Measurements from ENCODE around the gene MCTP2.

- TF ChIP-seq NFYB (CRISPR knock-in tag; conservative IDR thresholded peaks at IDR 0.05; ENCODE audit: low read depth) (no peak), JUN (CRISPR knock-in tag; IDR thresholded peaks at IDR 0.05) (no peak), NR3C1 (CRISPR knock-in tag; conservative IDR thresholded peaks at IDR 0.05; ENCODE audit: low read depth) (no peak), MAX (CRISPR knock-in tag; IDR thresholded peaks at IDR 0.05) (no peak), SP1 (CRISPR knock-in tag; conservative IDR thresholded peaks at IDR 0.05) (no peak), SMAD3 (CRISPR knock-in tag; IDR thresholded peaks at IDR 0.05; ENCODE audit: borderline replicate concordance) (no peak), NFATC4 (CRISPR knock-in tag; IDR thresholded peaks at IDR 0.05) (no peak), FOXP1 (CRISPR knock-in tag; IDR thresholded peaks at IDR 0.05; ENCODE audit: borderline replicate concordance) (no peak), FOXJ3 (CRISPR knock-in tag; IDR thresholded peaks at IDR 0.05; ENCODE audit: borderline replicate concordance) (no peak), ZNF121 (CRISPR knock-in tag; IDR thresholded peaks at IDR 0.05) (no peak)
- TF ChIP-seq, protein P1, sequence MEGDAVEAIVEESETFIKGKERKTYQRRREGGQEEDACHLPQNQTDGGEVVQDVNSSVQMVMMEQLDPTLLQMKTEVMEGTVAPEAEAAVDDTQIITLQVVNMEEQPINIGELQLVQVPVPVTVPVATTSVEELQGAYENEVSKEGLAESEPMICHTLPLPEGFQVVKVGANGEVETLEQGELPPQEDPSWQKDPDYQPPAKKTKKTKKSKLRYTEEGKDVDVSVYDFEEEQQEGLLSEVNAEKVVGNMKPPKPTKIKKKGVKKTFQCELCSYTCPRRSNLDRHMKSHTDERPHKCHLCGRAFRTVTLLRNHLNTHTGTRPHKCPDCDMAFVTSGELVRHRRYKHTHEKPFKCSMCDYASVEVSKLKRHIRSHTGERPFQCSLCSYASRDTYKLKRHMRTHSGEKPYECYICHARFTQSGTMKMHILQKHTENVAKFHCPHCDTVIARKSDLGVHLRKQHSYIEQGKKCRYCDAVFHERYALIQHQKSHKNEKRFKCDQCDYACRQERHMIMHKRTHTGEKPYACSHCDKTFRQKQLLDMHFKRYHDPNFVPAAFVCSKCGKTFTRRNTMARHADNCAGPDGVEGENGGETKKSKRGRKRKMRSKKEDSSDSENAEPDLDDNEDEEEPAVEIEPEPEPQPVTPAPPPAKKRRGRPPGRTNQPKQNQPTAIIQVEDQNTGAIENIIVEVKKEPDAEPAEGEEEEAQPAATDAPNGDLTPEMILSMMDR (IDR thresholded peaks at IDR 0.05), result no peak
Observed at GRCh38 chr15:94362385-94363092, 131.2 kb downstream of the MCTP2 start.

All from WTC11 (cell line).